Erythroblast (primary cell): Measurements from ENCODE around the gene ZNF513.

ENCODE experiments used
- GATA1 ChIP-seq: IDR thresholded peaks from 2 replicates; pipeline ENCODE4 v1.6.1; 2011; ENCODE audit warnings: low read depth, mild to moderate bottlenecking, control low read depth, low read length, moderate library complexity
- POLR2A ChIP-seq: IDR thresholded peaks from 2 replicates; pipeline ENCODE4 v1.6.1; 2011; ENCODE audit warnings: mild to moderate bottlenecking, low read length

DNA sequence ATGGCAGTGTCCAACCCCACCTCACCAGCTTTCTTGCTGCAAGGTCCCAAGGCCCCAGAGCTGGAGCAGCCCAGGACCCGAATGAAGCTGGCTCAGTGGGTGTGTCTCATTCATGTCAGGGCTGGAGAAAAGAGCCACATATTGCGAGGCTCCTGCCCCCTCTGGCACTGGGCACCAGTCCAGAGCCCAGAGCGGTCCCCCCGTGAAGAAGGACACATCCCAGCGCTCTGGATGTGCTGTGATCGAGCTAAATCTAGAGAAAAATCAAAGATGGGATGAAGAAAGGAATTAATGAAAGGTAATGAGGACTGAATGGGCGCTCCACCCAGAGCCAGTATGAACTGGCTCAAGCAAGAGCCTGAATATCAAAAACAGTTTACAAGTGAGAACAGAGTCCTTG lies 44.4 kb downstream of the ZNF513 start:
- no peak for TF ChIP-seq POLR2A
- no peak for TF ChIP-seq GATA1
